ENCODE measurements around the gene RBP2. TPM values are rescaled to one million over a fixed set of nuclear protein-coding genes. Genes with fewer than 3 reads are reported as not detected.

Gene RBP2
- total RNA-seq, 1 donor from 2014 or later, result not detected

DNA sequence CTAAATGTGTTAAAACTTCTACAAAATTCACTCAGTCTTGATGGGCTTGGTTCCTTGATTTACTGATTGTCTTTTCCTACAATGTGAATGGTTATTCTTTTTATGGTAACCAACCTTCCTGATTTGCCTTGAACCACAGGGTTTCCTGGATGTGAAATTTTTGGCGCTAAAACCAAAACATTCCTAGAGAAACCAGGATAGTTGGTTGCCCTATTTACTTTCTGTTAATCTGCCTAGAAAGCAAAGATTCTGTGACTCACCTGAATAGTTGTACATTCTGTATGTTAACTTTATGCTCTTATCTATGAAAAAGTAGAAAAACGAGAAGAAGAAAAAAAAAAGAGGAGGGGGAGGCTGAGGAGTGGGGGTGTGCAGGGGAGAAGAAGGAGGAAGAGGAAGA is 23.2 kb upstream of the RBP2 start:
- DNase-seq (ENCODE audit: low read depth) (no peak), FAIRE-seq (no peak)
- no peak overlapping the region for H3K4me3 ChIP-seq (ENCODE audit: low read depth, low read length)
- TF ChIP-seq, protein P1, sequence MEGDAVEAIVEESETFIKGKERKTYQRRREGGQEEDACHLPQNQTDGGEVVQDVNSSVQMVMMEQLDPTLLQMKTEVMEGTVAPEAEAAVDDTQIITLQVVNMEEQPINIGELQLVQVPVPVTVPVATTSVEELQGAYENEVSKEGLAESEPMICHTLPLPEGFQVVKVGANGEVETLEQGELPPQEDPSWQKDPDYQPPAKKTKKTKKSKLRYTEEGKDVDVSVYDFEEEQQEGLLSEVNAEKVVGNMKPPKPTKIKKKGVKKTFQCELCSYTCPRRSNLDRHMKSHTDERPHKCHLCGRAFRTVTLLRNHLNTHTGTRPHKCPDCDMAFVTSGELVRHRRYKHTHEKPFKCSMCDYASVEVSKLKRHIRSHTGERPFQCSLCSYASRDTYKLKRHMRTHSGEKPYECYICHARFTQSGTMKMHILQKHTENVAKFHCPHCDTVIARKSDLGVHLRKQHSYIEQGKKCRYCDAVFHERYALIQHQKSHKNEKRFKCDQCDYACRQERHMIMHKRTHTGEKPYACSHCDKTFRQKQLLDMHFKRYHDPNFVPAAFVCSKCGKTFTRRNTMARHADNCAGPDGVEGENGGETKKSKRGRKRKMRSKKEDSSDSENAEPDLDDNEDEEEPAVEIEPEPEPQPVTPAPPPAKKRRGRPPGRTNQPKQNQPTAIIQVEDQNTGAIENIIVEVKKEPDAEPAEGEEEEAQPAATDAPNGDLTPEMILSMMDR (IDR thresholded peaks at IDR 0.05; ENCODE audit: insufficient read depth, low read length, severe bottlenecking), result no peak
- no peaks in the 10 kb centered on the region for H3K36me3 ChIP-seq (ENCODE audit: control insufficient read depth, insufficient read depth, low read length)
- no peaks in the 10 kb centered on the region for H3K27me3 ChIP-seq (ENCODE audit: control insufficient read depth, insufficient read depth, low read length)

DNA sequence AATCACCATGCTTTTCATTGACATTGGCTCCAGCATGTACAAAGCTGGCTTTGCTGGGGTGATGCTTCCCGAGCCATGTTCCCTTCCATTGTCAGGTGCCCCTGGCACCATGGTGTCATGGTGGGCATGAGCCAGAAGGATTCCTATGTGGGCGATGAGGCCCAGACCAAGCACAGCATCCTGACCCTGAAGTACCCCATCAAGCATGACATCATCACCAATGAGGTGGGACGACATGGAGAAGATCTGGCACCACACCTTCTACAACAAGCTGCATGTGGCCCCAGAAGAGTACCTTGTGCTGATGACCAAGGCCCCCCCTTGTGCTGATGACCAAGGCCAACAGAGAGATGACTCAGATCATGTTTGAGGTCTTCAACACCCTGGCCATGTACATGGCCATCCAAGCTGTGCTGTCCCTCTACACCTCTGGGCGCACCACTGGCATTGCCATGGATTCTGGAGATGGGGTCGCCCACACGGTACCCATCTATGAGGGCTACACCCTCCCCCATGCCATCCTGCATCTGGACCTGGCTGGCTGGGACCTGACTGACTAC is 17.6 kb upstream of the RBP2 start:
- DNase-seq (ENCODE audit: low read depth) (no peak), FAIRE-seq (peak; percentile 83)
- Histone ChIP-seq H3K4me3 (ENCODE audit: low read depth, low read length) (no peak overlapping the region), H3K27me3 (ENCODE audit: control insufficient read depth, insufficient read depth, low read length) (no peaks in the 10 kb centered on the region), H3K36me3 (ENCODE audit: control insufficient read depth, insufficient read depth, low read length) (no peaks in the 10 kb centered on the region)
- TF ChIP-seq, protein P1 (IDR thresholded peaks at IDR 0.05; ENCODE audit: insufficient read depth, low read length, severe bottlenecking), result no peak

DNA sequence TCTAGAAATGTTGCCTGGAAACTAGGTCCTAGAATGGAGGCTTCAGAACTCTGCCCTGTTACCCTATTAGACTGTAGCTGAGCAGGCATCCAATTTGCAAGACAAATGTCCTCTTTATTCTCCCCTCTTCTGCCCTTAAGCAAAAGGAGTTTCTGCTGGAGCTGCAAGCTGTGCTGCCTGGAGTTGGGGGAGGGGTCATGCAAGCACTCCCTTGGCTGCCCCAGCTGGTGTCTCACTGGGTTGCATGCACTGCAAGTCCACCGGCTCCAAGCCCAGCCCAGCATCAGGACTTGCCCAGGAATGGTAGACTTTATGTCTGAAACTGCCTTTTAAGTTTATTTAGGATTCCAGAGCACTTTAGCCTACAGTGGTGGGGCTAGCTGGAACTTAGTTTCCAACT is 15.7 kb upstream of the RBP2 start:
- Histone ChIP-seq H3K4me3 (ENCODE audit: low read depth, low read length) (no peak overlapping the region), H3K27me3 (ENCODE audit: control insufficient read depth, insufficient read depth, low read length) (no peaks in the 10 kb centered on the region), H3K36me3 (ENCODE audit: control insufficient read depth, insufficient read depth, low read length) (no peaks in the 10 kb centered on the region)
- DNase-seq (ENCODE audit: low read depth) (no peak), FAIRE-seq (no peak)
- TF ChIP-seq, protein P1 (IDR thresholded peaks at IDR 0.05; ENCODE audit: insufficient read depth, low read length, severe bottlenecking), result no peak

DNA sequence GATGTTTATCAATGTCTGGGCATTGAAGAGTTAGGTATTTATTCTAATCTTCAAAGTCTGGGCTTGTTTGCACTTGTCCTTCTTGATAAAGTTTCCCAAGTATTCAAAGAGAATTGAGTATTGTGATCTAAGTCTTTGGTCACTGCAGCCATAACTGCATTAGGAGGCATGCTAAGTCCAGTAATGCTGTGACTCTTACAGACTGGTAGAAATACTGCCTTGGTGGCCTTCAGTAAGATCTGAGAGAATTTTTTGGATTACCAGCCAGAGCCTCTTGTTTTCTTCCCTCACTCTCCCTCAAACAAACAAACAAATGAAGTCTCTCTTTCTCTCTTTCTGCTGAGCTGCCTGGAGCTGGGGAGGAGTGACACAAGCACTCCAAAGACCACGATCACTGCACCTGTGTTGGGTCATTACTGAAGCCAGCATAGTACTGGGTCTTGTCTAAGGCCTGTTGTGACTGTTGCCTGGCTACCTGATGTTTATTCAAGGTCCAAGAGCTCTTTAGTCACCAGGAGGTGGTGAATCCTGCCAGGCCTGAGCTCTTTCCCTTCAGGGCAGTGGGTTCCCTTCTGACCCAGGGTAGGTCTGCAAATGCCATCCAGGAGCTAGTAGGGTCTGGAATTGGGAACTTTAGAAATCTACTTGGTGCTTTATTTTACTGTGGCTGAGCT is 14.8 kb upstream of the RBP2 start:
- DNase-seq (ENCODE audit: low read depth), result peak; percentile 65
- TF ChIP-seq, protein P1 (IDR thresholded peaks at IDR 0.05; ENCODE audit: insufficient read depth, low read length, severe bottlenecking), result no peak

DNA sequence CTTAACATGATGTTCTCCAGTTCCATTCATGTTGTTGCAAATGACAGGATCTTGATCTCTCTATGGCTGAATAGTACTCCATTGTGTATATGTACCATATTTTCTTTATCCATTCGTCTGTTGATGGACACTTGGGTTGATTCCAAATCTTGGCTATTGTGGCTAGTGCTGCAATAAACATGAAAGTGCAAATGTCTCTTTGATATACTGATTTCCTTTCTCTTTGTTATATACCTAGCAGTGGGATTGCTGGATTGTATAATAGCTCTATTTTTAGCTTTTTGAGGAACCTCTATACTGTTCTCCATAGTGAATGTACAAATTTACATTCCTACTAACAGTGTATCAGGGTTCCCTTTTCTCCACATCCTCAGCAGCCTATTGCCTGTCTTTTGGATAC is 5.9 kb upstream of the RBP2 start:
- FAIRE-seq (no peak), DNase-seq (ENCODE audit: low read depth) (no peak)
- Histone ChIP-seq H3K27me3 (ENCODE audit: control insufficient read depth, insufficient read depth, low read length) (no peaks in the 10 kb centered on the region), H3K36me3 (ENCODE audit: control insufficient read depth, insufficient read depth, low read length) (no peaks in the 10 kb centered on the region), H3K4me3 (ENCODE audit: low read depth, low read length) (no peak overlapping the region)
- TF ChIP-seq, protein P1 (IDR thresholded peaks at IDR 0.05; ENCODE audit: insufficient read depth, low read length, severe bottlenecking), result no peak

More for the DNA sequence above, 14.8 kb upstream of the RBP2 start:
- no peaks in the 10 kb centered on the region for H3K36me3 ChIP-seq (ENCODE audit: control insufficient read depth, insufficient read depth, low read length)
- no peaks in the 10 kb centered on the region for H3K27me3 ChIP-seq (ENCODE audit: control insufficient read depth, insufficient read depth, low read length)
- no peak for FAIRE-seq
- no peak overlapping the region for H3K4me3 ChIP-seq (ENCODE audit: low read depth, low read length)

DNA sequence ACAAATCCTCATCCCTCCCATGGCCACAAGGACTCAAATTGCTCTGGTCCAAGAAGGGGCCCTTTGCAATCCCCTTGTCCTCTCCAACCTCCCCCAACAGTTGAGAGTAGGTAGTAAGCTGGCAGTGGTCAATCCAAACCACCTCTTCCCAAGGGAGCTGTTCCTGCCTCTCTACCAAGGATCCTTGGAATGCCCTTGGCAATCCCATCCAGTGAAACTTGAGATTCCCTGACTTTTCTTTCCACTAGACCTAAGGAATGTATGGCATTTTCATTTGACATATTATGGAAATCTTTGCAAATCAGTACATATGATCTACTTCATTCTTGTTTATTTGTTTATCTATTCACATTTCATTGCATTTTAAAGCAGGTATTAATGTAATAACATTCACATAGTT is 4.8 kb upstream of the RBP2 start:
- DNase-seq (ENCODE audit: low read depth) (no peak), FAIRE-seq (no peak)
- Histone ChIP-seq H3K36me3 (ENCODE audit: control insufficient read depth, insufficient read depth, low read length) (no peaks in the 10 kb centered on the region), H3K27me3 (ENCODE audit: control insufficient read depth, insufficient read depth, low read length) (no peaks in the 10 kb centered on the region), H3K4me3 (ENCODE audit: low read depth, low read length) (no peak overlapping the region)
- TF ChIP-seq, protein P1 (IDR thresholded peaks at IDR 0.05; ENCODE audit: insufficient read depth, low read length, severe bottlenecking), result no peak
